Chondrocyte (in vitro differentiated cells): ENCODE data around the gene PCNT. TPM values are rescaled to one million over a fixed set of nuclear protein-coding genes. Genes with fewer than 3 reads are reported as not detected.
A peak's percentile ranks its signal among the peaks of the same experiment; 100 is the strongest.

Experiments
- DNase-seq: peaks from one replicate; pipeline ENCODE4 v3.0.0; 2021; ENCODE audit warnings: mixed read lengths, low spot score
- H3K27ac Mint-ChIP-seq: one replicate; pipeline ENCODE4 v1.8.0; 2021; ENCODE audit warnings: mild to moderate bottlenecking, moderate library complexity, mixed read lengths; ENCODE audit not compliant: unreplicated experiment
- H3K27me3 Mint-ChIP-seq: 2 replicates; pipeline ENCODE4 v1.8.0; 2021; ENCODE audit warnings: low read depth, mixed read lengths
- H3K36me3 Mint-ChIP-seq: 2 replicates; pipeline ENCODE4 v1.8.0; 2021; ENCODE audit warnings: low read depth, mixed read lengths
- H3K4me1 Mint-ChIP-seq: 2 replicates; pipeline ENCODE4 v1.8.0; 2021; ENCODE audit warnings: low read depth, mild to moderate bottlenecking, mixed read lengths
- H3K4me3 Mint-ChIP-seq: one replicate; pipeline ENCODE4 v1.8.0; 2021; ENCODE audit warnings: mild to moderate bottlenecking, moderate library complexity, mixed read lengths; ENCODE audit not compliant: unreplicated experiment
- H3K9me3 Mint-ChIP-seq: 2 replicates; pipeline ENCODE4 v1.8.0; 2021; ENCODE audit warnings: low read depth, mixed read lengths
- total RNA-seq: library from RNA; stranded (reverse); gene quantifications from 3 replicates; pipeline ENCODE4 v1.2.1, GENCODE V29; 2021
- TF ChIP-seq, protein P1 (sequence below): fragments of 200-600 bp; sonication (generic); IDR thresholded peaks from 2 replicates; pipeline ENCODE4 v1.5.0; 2021; ENCODE audit warnings: antibody characterized with exemption, mild to moderate bottlenecking, moderate library complexity

PCNT gene
- total RNA-seq, 1 donor from 2014 or later, result 29.9 TPM

DNA sequence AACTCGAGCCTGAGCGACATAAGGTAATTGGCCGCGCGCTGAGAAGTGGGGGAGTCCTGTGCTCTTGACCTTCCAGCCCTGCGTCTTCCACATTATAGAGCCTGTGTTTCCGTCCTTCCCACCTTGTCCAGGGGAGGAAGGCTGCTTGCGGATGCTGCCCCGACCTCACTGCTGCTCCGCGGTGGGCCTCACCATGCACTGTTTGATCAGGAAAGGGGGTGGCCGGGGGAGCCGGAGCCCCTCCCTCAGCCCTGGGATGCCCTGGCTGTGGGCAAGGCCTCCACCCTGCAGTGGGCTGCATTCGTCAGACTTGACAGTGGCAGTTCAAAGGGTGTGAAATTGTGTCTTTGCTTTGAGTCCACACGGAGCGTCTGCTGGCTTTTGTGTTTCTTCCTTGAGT is 30.1 kb downstream of the PCNT start:
- H3K4me1 Mint-ChIP-seq, result no peaks in the 10 kb centered on the region
- no peaks in the 10 kb centered on the region for H3K27me3 Mint-ChIP-seq
- TF ChIP-seq, protein P1, sequence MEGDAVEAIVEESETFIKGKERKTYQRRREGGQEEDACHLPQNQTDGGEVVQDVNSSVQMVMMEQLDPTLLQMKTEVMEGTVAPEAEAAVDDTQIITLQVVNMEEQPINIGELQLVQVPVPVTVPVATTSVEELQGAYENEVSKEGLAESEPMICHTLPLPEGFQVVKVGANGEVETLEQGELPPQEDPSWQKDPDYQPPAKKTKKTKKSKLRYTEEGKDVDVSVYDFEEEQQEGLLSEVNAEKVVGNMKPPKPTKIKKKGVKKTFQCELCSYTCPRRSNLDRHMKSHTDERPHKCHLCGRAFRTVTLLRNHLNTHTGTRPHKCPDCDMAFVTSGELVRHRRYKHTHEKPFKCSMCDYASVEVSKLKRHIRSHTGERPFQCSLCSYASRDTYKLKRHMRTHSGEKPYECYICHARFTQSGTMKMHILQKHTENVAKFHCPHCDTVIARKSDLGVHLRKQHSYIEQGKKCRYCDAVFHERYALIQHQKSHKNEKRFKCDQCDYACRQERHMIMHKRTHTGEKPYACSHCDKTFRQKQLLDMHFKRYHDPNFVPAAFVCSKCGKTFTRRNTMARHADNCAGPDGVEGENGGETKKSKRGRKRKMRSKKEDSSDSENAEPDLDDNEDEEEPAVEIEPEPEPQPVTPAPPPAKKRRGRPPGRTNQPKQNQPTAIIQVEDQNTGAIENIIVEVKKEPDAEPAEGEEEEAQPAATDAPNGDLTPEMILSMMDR, result no peak
- peaks cover 38% of the 10 kb centered on the region for H3K36me3 Mint-ChIP-seq
- H3K27ac Mint-ChIP-seq, result no peak overlapping the region
- no peaks in the 10 kb centered on the region for H3K9me3 Mint-ChIP-seq
- DNase-seq, result no peak
- H3K4me3 Mint-ChIP-seq, result no peak overlapping the region

DNA sequence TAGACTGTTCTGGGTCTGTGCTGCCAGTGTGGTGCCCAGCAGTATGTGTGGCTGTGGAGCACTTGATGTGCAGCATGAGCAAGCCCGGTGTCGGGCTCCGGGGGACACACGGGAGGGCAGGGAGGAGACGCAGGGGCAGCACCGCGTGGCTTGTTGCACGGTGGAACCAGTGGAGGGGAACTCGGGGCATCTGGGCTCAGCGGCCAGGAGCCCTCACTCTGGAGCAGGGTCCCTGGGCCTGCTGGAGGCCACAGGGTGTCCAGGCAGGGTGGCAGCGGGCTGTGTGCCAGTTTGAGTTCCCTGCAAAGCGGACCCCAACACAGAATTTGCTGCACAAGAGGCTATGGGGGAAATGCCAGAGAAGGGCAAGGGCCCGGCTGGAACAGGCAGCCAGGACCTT is 30.6 kb downstream of the PCNT start:
- H3K4me3 Mint-ChIP-seq, result no peak overlapping the region
- H3K9me3 Mint-ChIP-seq, result no peaks in the 10 kb centered on the region
- H3K36me3 Mint-ChIP-seq, result peaks cover 35% of the 10 kb centered on the region
- no peaks in the 10 kb centered on the region for H3K27me3 Mint-ChIP-seq
- TF ChIP-seq, protein P1, result no peak
- H3K4me1 Mint-ChIP-seq, result no peaks in the 10 kb centered on the region
- H3K27ac Mint-ChIP-seq, result no peak overlapping the region
- DNase-seq, result no peak

DNA sequence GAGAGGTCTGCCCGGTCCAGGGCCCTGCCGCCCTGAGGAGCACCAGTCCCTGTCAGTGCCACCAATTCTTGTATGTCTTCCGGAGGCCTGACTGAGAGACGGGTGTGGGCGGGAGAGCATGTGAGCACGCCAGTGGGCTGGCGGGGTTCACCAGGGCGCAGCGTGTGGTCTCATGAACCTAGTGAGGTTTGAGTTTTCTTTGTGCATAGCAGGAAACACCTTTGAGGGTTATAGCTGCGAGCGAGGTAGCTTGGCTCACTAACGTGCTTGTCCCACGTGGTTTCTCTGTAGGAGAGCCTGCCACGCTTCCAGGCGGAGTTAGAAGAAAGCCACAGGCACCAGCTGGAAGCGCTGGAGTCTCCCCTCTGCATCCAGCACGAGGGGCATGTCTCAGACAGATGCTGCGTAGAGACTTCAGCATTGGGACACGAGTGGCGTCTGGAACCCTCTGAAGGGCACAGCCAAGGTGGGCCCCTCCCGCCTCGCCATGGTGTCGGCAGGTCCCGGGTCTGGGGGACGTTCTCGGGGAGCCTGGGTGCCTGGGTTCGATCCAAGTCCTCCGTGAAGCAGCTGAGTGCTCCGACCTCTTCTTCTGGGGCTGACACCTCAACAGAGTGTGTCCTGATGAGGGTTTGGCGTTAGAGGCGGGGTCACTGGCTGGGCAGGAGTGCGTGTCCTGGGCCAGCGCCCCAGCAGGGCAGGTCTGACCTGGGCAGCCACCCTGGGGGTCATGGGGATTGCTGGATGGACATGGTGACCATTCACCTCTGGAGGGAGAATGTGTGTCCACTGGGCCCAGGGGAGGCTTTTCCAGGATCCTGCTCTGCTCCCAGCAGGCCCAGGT is 31.4 kb downstream of the PCNT start:
- peak; percentile 92 for DNase-seq
- Mint-ChIP-seq H3K27ac (no peak overlapping the region), H3K27me3 (no peaks in the 10 kb centered on the region), H3K9me3 (no peaks in the 10 kb centered on the region), H3K4me3 (no peak overlapping the region), H3K4me1 (no peaks in the 10 kb centered on the region), H3K36me3 (peaks cover 30% of the 10 kb centered on the region)
- TF ChIP-seq, protein P1, result no peak

DNA sequence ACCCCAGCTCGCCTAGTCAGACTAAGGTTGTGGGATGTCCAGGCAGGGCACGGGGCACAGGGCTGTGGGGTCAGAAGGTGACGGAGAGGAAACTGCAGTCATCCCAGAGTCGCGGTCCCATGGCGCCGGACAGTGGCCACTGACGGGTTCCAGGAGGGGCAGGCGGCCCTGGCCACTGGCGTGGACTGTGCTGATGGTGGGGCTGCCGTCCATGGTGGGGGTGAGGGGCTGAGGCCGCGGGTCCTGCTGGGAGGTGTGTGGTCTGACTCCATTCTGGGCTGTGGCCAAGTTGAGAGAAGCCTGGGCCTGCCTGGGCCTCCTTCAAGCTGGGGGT is 32.0 kb downstream of the PCNT start:
- no peak overlapping the region for H3K4me3 Mint-ChIP-seq
- no peak overlapping the region for H3K27ac Mint-ChIP-seq
- DNase-seq, result no peak
- no peaks in the 10 kb centered on the region for H3K4me1 Mint-ChIP-seq
- H3K9me3 Mint-ChIP-seq, result no peaks in the 10 kb centered on the region
- H3K36me3 Mint-ChIP-seq, result peaks cover 32% of the 10 kb centered on the region
- TF ChIP-seq, protein P1, result no peak
- no peaks in the 10 kb centered on the region for H3K27me3 Mint-ChIP-seq

DNA sequence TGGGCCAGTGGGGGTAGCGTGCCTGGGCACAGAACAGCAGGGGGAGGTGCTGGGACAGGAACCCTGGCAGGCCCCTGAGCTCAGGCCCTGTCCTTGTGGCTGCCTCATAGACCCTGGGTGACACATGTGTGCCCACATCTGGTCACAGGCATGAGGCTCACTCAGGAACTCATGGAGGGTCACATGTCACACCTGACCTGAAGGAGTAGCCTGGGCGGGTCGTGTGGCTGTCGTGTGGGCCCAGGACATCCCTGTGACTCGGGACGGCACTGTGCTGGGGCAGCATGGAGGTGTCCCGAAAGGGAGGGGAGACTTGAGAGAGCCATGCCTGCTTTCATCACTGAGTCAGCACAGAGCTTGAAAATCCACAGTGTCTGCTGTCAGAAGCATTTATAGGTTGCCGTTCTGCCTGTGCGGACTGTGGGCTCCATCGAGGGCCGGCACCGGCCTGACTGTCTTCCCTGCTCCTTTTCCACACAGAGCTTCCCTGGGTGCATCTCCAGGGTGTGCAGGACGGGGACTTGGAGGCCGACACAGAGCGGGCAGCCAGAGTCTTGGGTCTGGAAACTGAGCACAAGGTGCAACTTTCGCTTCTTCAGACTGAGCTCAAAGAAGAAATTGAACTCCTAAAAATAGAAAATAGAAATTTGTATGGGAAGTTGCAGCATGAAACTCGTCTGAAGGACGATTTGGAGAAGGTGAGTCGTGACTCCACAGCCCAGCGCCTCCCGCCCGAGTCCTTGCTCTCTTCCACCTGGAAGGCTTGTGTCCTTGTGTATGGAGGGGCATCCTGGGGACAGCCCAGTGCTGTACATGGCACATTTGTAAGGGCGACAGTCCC is 32.8 kb downstream of the PCNT start:
- no peak overlapping the region for H3K4me3 Mint-ChIP-seq
- H3K27me3 Mint-ChIP-seq, result no peaks in the 10 kb centered on the region
- H3K4me1 Mint-ChIP-seq, result no peaks in the 10 kb centered on the region
- peaks cover 31% of the 10 kb centered on the region for H3K36me3 Mint-ChIP-seq
- no peaks in the 10 kb centered on the region for H3K9me3 Mint-ChIP-seq
- no peak overlapping the region for H3K27ac Mint-ChIP-seq
- TF ChIP-seq, protein P1, result no peak
- no peak for DNase-seq
